Psoas muscle (tissue), 8 donors: Measurements from ENCODE around the gene MAGI1. TPM values are rescaled to one million over a fixed set of nuclear protein-coding genes. Genes with fewer than 3 reads are reported as not detected.

Source experiments
- ATAC-seq, 4 donors: fragments of 200-7000 bp; cut with Tn5 transposase; one replicate each; pipeline ENCODE4 v1.9.1; 2020; ENCODE audit warnings: moderate library complexity in 3 of 4, mild to moderate bottlenecking in 2 of 4
- DNase-seq, 2 donors: peaks; one replicate each; pipeline ENCODE4 v3.0.0-alpha.2; 2020
- H3K27ac ChIP-seq: fragments of 200-600 bp; one replicate; pipeline ENCODE4 v1.8.0; 2022
- H3K27me3 ChIP-seq, 3 donors: fragments of 200-600 bp in 1 of 3; one replicate each; pipeline versions ENCODE4 v1.6.1 to v1.8.0; 2013 to 2022; ENCODE audit warnings: low read length in 2 of 3, mild to moderate bottlenecking in 2 of 3, moderate library complexity in 1 of 3; ENCODE audit not compliant: insufficient read depth in 3 of 3
- H3K36me3 ChIP-seq, 2 donors: fragments of 200-600 bp in 1 of 2; one replicate each; pipeline versions ENCODE4 v1.6.1 to v1.8.0; 2013 to 2022; ENCODE audit warnings: low read depth in 1 of 2, mild to moderate bottlenecking in 1 of 2, moderate library complexity in 1 of 2; ENCODE audit not compliant: insufficient read depth in 1 of 2
- H3K4me1 ChIP-seq: fragments of 200-600 bp; one replicate; pipeline ENCODE4 v1.8.0; 2022
- H3K4me3 ChIP-seq: fragments of 200-600 bp; one replicate; pipeline ENCODE4 v1.8.0; 2022; ENCODE audit warnings: mild to moderate bottlenecking
- H3K9me3 ChIP-seq: fragments of 200-600 bp; one replicate; pipeline ENCODE4 v1.8.0; 2022
- CTCF ChIP-seq: fragments of 200-600 bp; IDR thresholded peaks from one replicate; pipeline ENCODE4 v1.8.0; 2022; ENCODE audit warnings: antibody characterized with exemption
- WGBS, 3 donors: extraction: QIAGEN DNeasy Blood & Tissue Kit; methylation state at CpG; one replicate each; pipeline versions ENCODE4 v1.1.6 to v1.1.7; 2013; 5-methylcytosine and 5-hydroxymethylcytosine counted together
- intact Hi-C, 2 donors: fragments of 100-400 bp; cut with DNase I; formaldehyde crosslinking; loops; one replicate each; pipeline versions ENCODE4 v1.11.0 to v1.14.2; 2022
- polyA plus RNA-seq, 3 donors: library from polyadenylated mRNA; stranded (reverse); fragments of 200-250 nt; gene quantifications; one replicate each; pipeline ENCODE4 v1.2.3, GENCODE V29; 2013
- total RNA-seq, 4 donors: library from RNA; stranded (reverse); fragmentation: NEBNext Ultra II Directional in 2 of 4; extraction: Animal tissue kit (Norgen Biotek cat#: 25700) in 2 of 4; gene quantifications; one replicate each; pipeline versions ENCODE4 v1.2.1 to v1.2.4, GENCODE V29; 2021 to 2023
- donor health status: healthy with polysubstance abuse.
- donor health status: DM: no; HTN: no; CAD: no; lungs with moderate emphysema.
- donor health status: Bipolar disorder and iron deficiency.
- donor health status: healthy.
- donor health status: DM: yes; HTN: yes; CAD: no.
- donor health status: DM: no; HTN: no; CAD: no.
- donor health status: DM: no; HTN: no; CAD: no.
- donor health status: DM: yes; HTN: yes; CAD: no.

Gene MAGI1
- total and polyA plus RNA-seq, 7 donors = 4.5 to 8.1 (median 6.3) TPM

GRCh38 chr3:65396078-65396477 lies 642.6 kb downstream of the MAGI1 start:
- H3K36me3 ChIP-seq = peaks cover 0 to 3% of the 10 kb centered on the region in 2 donors
- H3K4me1 ChIP-seq = no peaks in the 10 kb centered on the region
- no peak for TF ChIP-seq CTCF
- intact Hi-C loops = no loop called here
- ATAC-seq (no peak), DNase-seq (no peak)
- H3K27me3 ChIP-seq = no peaks in the 10 kb centered on the region
- no peak overlapping the region for H3K27ac ChIP-seq
- H3K4me3 ChIP-seq = no peak overlapping the region
- no peaks in the 10 kb centered on the region for H3K9me3 ChIP-seq

GRCh38 chr3:65391068-65391467 lies 647.6 kb downstream of the MAGI1 start:
- H3K4me3 ChIP-seq = no peak overlapping the region
- 77 to 84% (median 82%) methylated on average over 5 of the region's 5 CpGs for WGBS, 3 donors
- no peak overlapping the region for H3K27ac ChIP-seq
- DNase-seq (no peak), ATAC-seq (no peak)
- H3K36me3 ChIP-seq = peaks cover 5 to 10% of the 10 kb centered on the region in 2 donors
- no peaks in the 10 kb centered on the region for H3K9me3 ChIP-seq
- H3K27me3 ChIP-seq = no peaks in the 10 kb centered on the region
- intact Hi-C loops = no loop called here
- no peaks in the 10 kb centered on the region for H3K4me1 ChIP-seq
- TF ChIP-seq CTCF = no peak

- TF ChIP-seq CTCF = no peak
- Histone ChIP-seq H3K27ac (no peak overlapping the region), H3K4me3 (no peak overlapping the region), H3K36me3 (peaks cover 10 to 29% of the 10 kb centered on the region in 2 donors), H3K4me1 (no peaks in the 10 kb centered on the region), H3K9me3 (no peaks in the 10 kb centered on the region), H3K27me3 (no peaks in the 10 kb centered on the region)
- intact Hi-C loops = no loop called here
- 73 to 83% (median 79%) methylated on average over 4 of the region's 4 CpGs for WGBS, 3 donors
- DNase-seq (no peak), ATAC-seq (no peak)
Observed at GRCh38 chr3:65385805-65386204, 652.9 kb downstream of the MAGI1 start.

GRCh38 chr3:65381496-65382010 lies 657.2 kb downstream of the MAGI1 start:
- DNase-seq = no peak
- intact Hi-C loops = no loop called here
- no peak overlapping the region for H3K4me3 ChIP-seq
- H3K4me1 ChIP-seq = no peaks in the 10 kb centered on the region
- H3K36me3 ChIP-seq = peaks cover 14 to 41% of the 10 kb centered on the region in 2 donors
- 92 to 93% (median 92%) methylated on average over 10 of the region's 10 CpGs for WGBS, 3 donors
- no peak overlapping the region for H3K27ac ChIP-seq
- TF ChIP-seq CTCF = no peak
- no peaks in the 10 kb centered on the region for H3K27me3 ChIP-seq
- H3K9me3 ChIP-seq = no peaks in the 10 kb centered on the region
- no peak for ATAC-seq

- H3K36me3 ChIP-seq = peaks cover 14 to 48% of the 10 kb centered on the region in 2 donors
- H3K27ac ChIP-seq = no peak overlapping the region
- intact Hi-C loops = no loop called here
- no peaks in the 10 kb centered on the region for H3K27me3 ChIP-seq
- WGBS, 3 donors = 97 to 98% (median 97%) methylated on average over 35 of the region's 35 CpGs
- TF ChIP-seq CTCF = no peak
- H3K4me1 ChIP-seq = no peaks in the 10 kb centered on the region
- no peak overlapping the region for H3K4me3 ChIP-seq
- ATAC-seq (no peak), DNase-seq (no peak)
- H3K9me3 ChIP-seq = no peaks in the 10 kb centered on the region
Observed at GRCh38 chr3:65379223-65379622, 659.5 kb downstream of the MAGI1 start.
